ENCODE results near the gene TPST1.

Gene TPST1

GRCh38 chr7:66245008-66245407 is 39.9 kb downstream of the TPST1 start:
- H2AK5ac ChIP-seq (ENCODE audit: low read length, severe bottlenecking), result no peak overlapping the region
- no peak overlapping the region for H2BK15ac ChIP-seq (ENCODE audit: low read depth, poor library complexity, severe bottlenecking)
- no peak overlapping the region for H3K27ac ChIP-seq (ENCODE audit: low read length, poor library complexity, severe bottlenecking)
- H3K4ac ChIP-seq (ENCODE audit: low read depth in 1 of 2, low read length in 2 of 2), result no peak overlapping the region
- no peak overlapping the region for H3K23ac ChIP-seq (ENCODE audit: low read length in 2 of 2)
- peak overlapping the region; percentile 53 for H4K8ac ChIP-seq (ENCODE audit: low read length)
- H3K18ac ChIP-seq (ENCODE audit: low read depth in 1 of 2, low read length in 2 of 2), result peak overlapping the region in 1 of 2 experiments; percentile 19
- H4K91ac ChIP-seq (ENCODE audit: low read length), result no peak overlapping the region
- DNase-seq, result no peak
- no peak overlapping the region for H3K14ac ChIP-seq (ENCODE audit: low read length in 2 of 2)
- no peak overlapping the region for H3K4me3 ChIP-seq (ENCODE audit: insufficient read depth in 1 of 2, low read depth in 1 of 2, low read length in 2 of 2)
- no peaks in the 10 kb centered on the region for H3K27me3 ChIP-seq (ENCODE audit: control insufficient read depth in 1 of 2, insufficient read depth in 1 of 2, low read length in 2 of 2)
- H3K4me1 ChIP-seq (ENCODE audit: control insufficient read depth, insufficient read depth, low read depth, low read length), result peaks cover 2% of the 10 kb centered on the region
- no peak overlapping the region for H2AFZ ChIP-seq (ENCODE audit: low read depth, low read length)
- no peak overlapping the region for H3K4me2 ChIP-seq (ENCODE audit: low read length, poor library complexity, severe bottlenecking)
- no peak overlapping the region for H2BK5ac ChIP-seq (ENCODE audit: low read depth, low read length, poor library complexity, severe bottlenecking)
- peaks cover 4 to 37% of the 10 kb centered on the region in 2 experiments for H3K36me3 ChIP-seq (ENCODE audit: control insufficient read depth in 1 of 2, insufficient read depth in 2 of 2, low read depth in 1 of 2, low read length in 2 of 2)
- H3K79me1 ChIP-seq (replicated peaks; ENCODE audit: low read length, poor library complexity, severe bottlenecking), result peaks cover 29% of the 10 kb centered on the region
- H2BK12ac ChIP-seq (ENCODE audit: low read length in 2 of 2), result no peak overlapping the region
- no peak overlapping the region for H3K9ac ChIP-seq (ENCODE audit: low read length)
- WGBS, result 82% methylated on average over 2 of the region's 2 CpGs
- H2BK120ac ChIP-seq (ENCODE audit: low read depth, low read length), result no peak overlapping the region
- no peaks in the 10 kb centered on the region for H3K9me3 ChIP-seq (ENCODE audit: control insufficient read depth, low read length)

- Histone ChIP-seq H3K36me3 (ENCODE audit: control insufficient read depth in 1 of 2, insufficient read depth in 2 of 2, low read depth in 1 of 2, low read length in 2 of 2) (peaks cover 0 to 30% of the 10 kb centered on the region in 2 experiments), H2BK15ac (ENCODE audit: low read depth, poor library complexity, severe bottlenecking) (no peak overlapping the region), H4K91ac (ENCODE audit: low read length) (no peak overlapping the region), H2AK5ac (ENCODE audit: low read length, severe bottlenecking) (no peak overlapping the region), H3K79me1 (replicated peaks; ENCODE audit: low read length, poor library complexity, severe bottlenecking) (peaks cover 23% of the 10 kb centered on the region), H3K9ac (ENCODE audit: low read length) (no peak overlapping the region), H3K4ac (ENCODE audit: low read depth in 1 of 2, low read length in 2 of 2) (no peak overlapping the region), H3K4me2 (ENCODE audit: low read length, poor library complexity, severe bottlenecking) (no peak overlapping the region), H3K4me1 (ENCODE audit: control insufficient read depth, insufficient read depth, low read depth, low read length) (peaks cover 2% of the 10 kb centered on the region), H3K23ac (ENCODE audit: low read length in 2 of 2) (no peak overlapping the region), H3K9me3 (ENCODE audit: control insufficient read depth, low read length) (no peaks in the 10 kb centered on the region), H3K27ac (ENCODE audit: low read length, poor library complexity, severe bottlenecking) (no peak overlapping the region), H3K27me3 (ENCODE audit: control insufficient read depth in 1 of 2, insufficient read depth in 1 of 2, low read length in 2 of 2) (no peaks in the 10 kb centered on the region), H2BK12ac (ENCODE audit: low read length in 2 of 2) (no peak overlapping the region), H3K18ac (ENCODE audit: low read depth in 1 of 2, low read length in 2 of 2) (no peak overlapping the region), H4K8ac (ENCODE audit: low read length) (no peak overlapping the region), H3K14ac (ENCODE audit: low read length in 2 of 2) (no peak overlapping the region), H2AFZ (ENCODE audit: low read depth, low read length) (no peak overlapping the region), H3K4me3 (ENCODE audit: insufficient read depth in 1 of 2, low read depth in 1 of 2, low read length in 2 of 2) (no peak overlapping the region), H2BK120ac (ENCODE audit: low read depth, low read length) (no peak overlapping the region), H2BK5ac (ENCODE audit: low read depth, low read length, poor library complexity, severe bottlenecking) (no peak overlapping the region)
- 89% methylated on average over 2 of the region's 2 CpGs for WGBS
- no peak for DNase-seq
Measured at GRCh38 chr7:66246554-66247171, 41.5 kb downstream of the TPST1 start.

- H2BK15ac ChIP-seq (ENCODE audit: low read depth, poor library complexity, severe bottlenecking), result no peak overlapping the region
- peaks cover 22% of the 10 kb centered on the region for H3K79me1 ChIP-seq (replicated peaks; ENCODE audit: low read length, poor library complexity, severe bottlenecking)
- no peak overlapping the region for H4K8ac ChIP-seq (ENCODE audit: low read length)
- H3K14ac ChIP-seq (ENCODE audit: low read length in 2 of 2), result no peak overlapping the region
- H2AK5ac ChIP-seq (ENCODE audit: low read length, severe bottlenecking), result no peak overlapping the region
- no peak overlapping the region for H3K4me3 ChIP-seq (ENCODE audit: insufficient read depth in 1 of 2, low read depth in 1 of 2, low read length in 2 of 2)
- H2BK12ac ChIP-seq (ENCODE audit: low read length in 2 of 2), result no peak overlapping the region
- H3K27ac ChIP-seq (ENCODE audit: low read length, poor library complexity, severe bottlenecking), result no peak overlapping the region
- H3K4me2 ChIP-seq (ENCODE audit: low read length, poor library complexity, severe bottlenecking), result no peak overlapping the region
- H2AFZ ChIP-seq (ENCODE audit: low read depth, low read length), result no peak overlapping the region
- WGBS, result 93% methylated on average over 1 of the region's 4 CpGs
- H3K4me1 ChIP-seq (ENCODE audit: control insufficient read depth, insufficient read depth, low read depth, low read length), result peaks cover 2% of the 10 kb centered on the region
- H3K23ac ChIP-seq (ENCODE audit: low read length in 2 of 2), result no peak overlapping the region
- peaks cover 0 to 27% of the 10 kb centered on the region in 2 experiments for H3K36me3 ChIP-seq (ENCODE audit: control insufficient read depth in 1 of 2, insufficient read depth in 2 of 2, low read depth in 1 of 2, low read length in 2 of 2)
- no peaks in the 10 kb centered on the region for H3K9me3 ChIP-seq (ENCODE audit: control insufficient read depth, low read length)
- H3K27me3 ChIP-seq (ENCODE audit: control insufficient read depth in 1 of 2, insufficient read depth in 1 of 2, low read length in 2 of 2), result no peaks in the 10 kb centered on the region
- no peak overlapping the region for H2BK5ac ChIP-seq (ENCODE audit: low read depth, low read length, poor library complexity, severe bottlenecking)
- H4K91ac ChIP-seq (ENCODE audit: low read length), result no peak overlapping the region
- H2BK120ac ChIP-seq (ENCODE audit: low read depth, low read length), result no peak overlapping the region
- no peak overlapping the region for H3K18ac ChIP-seq (ENCODE audit: low read depth in 1 of 2, low read length in 2 of 2)
- H3K4ac ChIP-seq (ENCODE audit: low read depth in 1 of 2, low read length in 2 of 2), result no peak overlapping the region
- H3K9ac ChIP-seq (ENCODE audit: low read length), result no peak overlapping the region
- no peak for DNase-seq
Measured at GRCh38 chr7:66247380-66248078, 42.4 kb downstream of the TPST1 start.

- H3K14ac ChIP-seq (ENCODE audit: low read length in 2 of 2), result no peak overlapping the region
- H4K8ac ChIP-seq (ENCODE audit: low read length), result no peak overlapping the region
- H3K9ac ChIP-seq (ENCODE audit: low read length), result no peak overlapping the region
- H2BK15ac ChIP-seq (ENCODE audit: low read depth, poor library complexity, severe bottlenecking), result no peak overlapping the region
- peak; percentile 95 for DNase-seq
- no peak overlapping the region for H3K4me2 ChIP-seq (ENCODE audit: low read length, poor library complexity, severe bottlenecking)
- no peak overlapping the region for H3K4ac ChIP-seq (ENCODE audit: low read depth in 1 of 2, low read length in 2 of 2)
- H2BK12ac ChIP-seq (ENCODE audit: low read length in 2 of 2), result no peak overlapping the region
- H3K79me1 ChIP-seq (replicated peaks; ENCODE audit: low read length, poor library complexity, severe bottlenecking), result peaks cover 22% of the 10 kb centered on the region
- no peak overlapping the region for H2AK5ac ChIP-seq (ENCODE audit: low read length, severe bottlenecking)
- no peak overlapping the region for H2BK5ac ChIP-seq (ENCODE audit: low read depth, low read length, poor library complexity, severe bottlenecking)
- no peak overlapping the region for H3K23ac ChIP-seq (ENCODE audit: low read length in 2 of 2)
- H3K27ac ChIP-seq (ENCODE audit: low read length, poor library complexity, severe bottlenecking), result no peak overlapping the region
- H3K4me1 ChIP-seq (ENCODE audit: control insufficient read depth, insufficient read depth, low read depth, low read length), result no peaks in the 10 kb centered on the region
- no peak overlapping the region for H3K4me3 ChIP-seq (ENCODE audit: insufficient read depth in 1 of 2, low read depth in 1 of 2, low read length in 2 of 2)
- H3K9me3 ChIP-seq (ENCODE audit: control insufficient read depth, low read length), result no peaks in the 10 kb centered on the region
- H3K18ac ChIP-seq (ENCODE audit: low read depth in 1 of 2, low read length in 2 of 2), result no peak overlapping the region
- H3K27me3 ChIP-seq (ENCODE audit: control insufficient read depth in 1 of 2, insufficient read depth in 1 of 2, low read length in 2 of 2), result no peaks in the 10 kb centered on the region
- 17% methylated on average over 3 of the region's 3 CpGs for WGBS
- H2AFZ ChIP-seq (ENCODE audit: low read depth, low read length), result no peak overlapping the region
- no peak overlapping the region for H2BK120ac ChIP-seq (ENCODE audit: low read depth, low read length)
- H4K91ac ChIP-seq (ENCODE audit: low read length), result no peak overlapping the region
- H3K36me3 ChIP-seq (ENCODE audit: control insufficient read depth in 1 of 2, insufficient read depth in 2 of 2, low read depth in 1 of 2, low read length in 2 of 2), result peaks cover 0 to 31% of the 10 kb centered on the region in 2 experiments
Measured at GRCh38 chr7:66250711-66251110, 45.6 kb downstream of the TPST1 start.
